ENCODE data around the gene PAQR4.

The PAQR4 gene

GRCh38 chr16:2946649-2947048 lies 22.5 kb upstream of the PAQR4 start:
- FAIRE-seq: no peak

- no peak for FAIRE-seq
These were observed 20.1 kb upstream of the PAQR4 start for GRCh38 chr16:2948807-2949704.

GRCh38 chr16:2949705-2950352 lies 19.3 kb upstream of the PAQR4 start:
- FAIRE-seq: no peak

DNA sequence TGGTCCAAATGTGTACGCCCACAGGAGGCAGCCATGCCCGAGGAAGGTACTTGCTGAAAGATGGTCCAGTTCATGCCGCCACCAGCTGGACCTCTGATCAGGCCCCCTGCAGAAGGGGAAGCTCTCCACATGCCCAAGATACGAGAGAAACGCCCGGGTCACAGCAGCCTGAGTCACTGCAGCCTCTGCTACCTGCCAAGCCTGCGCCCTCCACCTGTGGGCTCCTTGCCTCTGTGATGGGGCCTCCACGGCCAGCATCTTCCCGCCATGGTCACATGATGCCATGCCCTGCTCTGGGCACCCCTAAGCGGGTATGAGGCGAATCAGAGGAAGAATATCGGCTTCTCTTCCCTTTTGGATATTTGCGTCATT lies 18.8 kb upstream of the PAQR4 start:
- no peak for FAIRE-seq

DNA sequence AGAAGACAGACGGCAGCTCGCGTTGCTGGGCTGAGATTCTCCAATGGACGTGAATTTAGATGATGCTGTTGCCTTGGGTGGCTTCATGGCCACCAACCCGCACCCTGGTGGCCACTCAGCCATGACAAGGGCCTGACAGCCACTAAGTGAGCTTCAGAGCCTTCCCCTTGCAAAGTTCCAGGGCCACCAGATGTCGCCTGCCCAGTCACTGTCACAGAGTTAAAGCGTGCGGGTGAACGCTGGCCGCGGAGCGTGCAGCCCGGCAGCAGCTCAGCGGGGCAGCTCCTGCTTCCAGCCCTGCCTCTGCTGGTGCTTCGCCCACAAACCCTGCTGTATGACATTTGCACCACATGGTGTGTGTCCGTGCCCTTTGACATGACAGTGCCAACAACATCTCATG lies 18.4 kb upstream of the PAQR4 start:
- FAIRE-seq: no peak

GRCh38 chr16:2952679-2953078 lies 16.5 kb upstream of the PAQR4 start:
- no peak for FAIRE-seq

DNA sequence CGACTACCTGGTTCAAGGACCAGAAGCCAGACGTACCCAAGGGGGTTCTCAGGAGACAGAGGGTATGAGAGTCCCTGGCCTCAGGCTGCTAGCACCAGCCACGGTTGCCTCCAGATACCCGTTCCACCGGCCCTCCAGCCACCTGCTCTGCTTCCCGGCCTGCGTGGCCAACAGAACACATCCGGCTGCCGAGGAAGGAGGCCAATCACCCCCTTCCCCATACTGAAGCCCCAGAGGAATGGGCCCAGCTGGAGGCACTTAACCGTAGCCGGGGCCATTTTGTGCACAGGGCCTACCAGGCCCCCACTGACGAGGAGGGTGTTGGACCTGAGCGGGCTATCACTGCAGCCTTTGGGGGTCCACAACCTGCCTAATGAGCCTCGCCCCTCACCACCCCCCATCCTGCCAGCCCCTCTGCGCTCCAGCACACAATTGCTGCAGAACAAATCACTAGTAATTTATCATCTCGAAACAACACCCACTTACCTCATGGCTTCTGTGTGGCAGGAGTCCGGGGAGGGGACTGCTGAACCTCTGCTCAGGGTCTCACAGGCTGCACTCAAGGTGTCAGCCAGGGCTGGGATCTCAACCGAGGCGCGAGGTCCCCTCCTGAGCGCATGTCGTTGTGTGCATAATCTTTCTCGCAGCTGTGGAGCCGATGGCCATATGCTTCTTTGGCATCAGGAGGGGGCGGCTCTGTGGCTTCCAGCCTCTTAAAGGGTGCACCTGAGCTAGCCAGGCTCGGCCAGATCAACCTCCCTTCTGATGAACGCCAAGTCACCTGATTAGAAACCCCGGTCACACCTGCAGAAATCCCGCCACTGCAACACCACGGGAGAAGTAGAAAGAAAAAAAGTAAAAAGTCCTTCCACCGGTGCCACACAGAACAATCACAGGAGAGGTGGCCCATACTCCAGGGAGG lies 15.2 kb upstream of the PAQR4 start:
- no peak for FAIRE-seq

- FAIRE-seq: no peak
These were observed 14.3 kb upstream of the PAQR4 start for GRCh38 chr16:2954656-2955381.

GRCh38 chr16:2955438-2955778 lies 13.7 kb upstream of the PAQR4 start:
- FAIRE-seq: no peak

- no peak for FAIRE-seq
These were observed 13.2 kb upstream of the PAQR4 start for GRCh38 chr16:2955779-2956578.

DNA sequence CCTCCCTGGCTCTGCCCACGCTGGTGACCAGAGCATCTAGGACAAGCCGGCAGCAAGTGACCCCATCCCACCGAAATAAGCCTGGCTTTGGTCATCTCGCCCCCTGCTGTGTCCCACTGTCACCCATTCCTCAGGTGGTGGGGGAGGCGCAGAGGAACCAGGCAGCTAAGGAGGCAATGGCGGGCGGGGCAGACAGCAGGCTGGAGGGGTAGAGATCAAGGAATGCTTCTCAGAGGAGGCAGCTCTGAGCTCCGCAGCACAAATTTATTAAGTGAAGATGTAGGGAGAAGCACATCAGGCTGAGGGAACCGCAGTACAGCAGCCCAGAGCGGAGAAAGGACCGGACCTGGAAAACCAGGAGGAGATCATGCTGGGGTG lies 12.6 kb upstream of the PAQR4 start:
- FAIRE-seq: no peak

- no peak for FAIRE-seq
These were observed 9.9 kb upstream of the PAQR4 start for GRCh38 chr16:2959206-2959605.

GRCh38 chr16:2960183-2961010 lies 8.8 kb upstream of the PAQR4 start:
- no peak for FAIRE-seq

DNA sequence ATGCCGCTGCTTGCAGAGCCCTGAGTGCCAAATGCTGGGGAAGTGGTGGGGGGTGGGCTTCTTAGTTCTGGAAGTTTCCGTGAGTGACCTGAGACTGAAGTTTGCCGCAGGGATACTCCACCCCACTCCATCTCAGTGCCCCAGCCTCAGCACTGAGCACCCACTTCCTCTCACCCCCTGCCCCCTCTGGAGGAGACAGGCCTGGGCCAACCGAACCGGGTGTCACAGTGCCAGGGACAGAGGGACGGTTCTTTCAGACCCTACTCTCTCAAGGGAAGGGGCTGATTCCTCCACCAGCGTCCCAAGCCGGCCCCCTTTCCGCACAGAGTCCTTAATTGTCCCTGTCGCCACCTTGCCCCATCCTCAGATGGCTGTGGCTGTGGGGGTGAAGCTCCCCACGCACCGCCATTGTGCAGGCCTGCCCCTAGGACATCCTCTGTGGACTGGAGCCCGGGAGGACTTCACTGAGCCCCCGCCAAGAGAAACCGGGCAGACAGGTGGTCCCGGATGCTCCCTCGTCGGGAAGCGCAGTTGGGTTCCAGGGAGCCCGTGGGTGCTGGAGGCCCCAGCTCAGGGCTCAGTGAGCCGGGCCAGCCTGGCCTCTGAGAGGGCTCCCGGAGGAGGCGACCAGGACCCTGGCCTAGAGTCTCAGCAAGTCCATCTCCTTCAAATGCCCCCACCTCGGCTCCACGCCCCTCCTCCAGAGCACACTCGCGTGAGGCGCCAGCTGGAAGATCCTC lies 6.6 kb upstream of the PAQR4 start:
- no peak for FAIRE-seq

DNA sequence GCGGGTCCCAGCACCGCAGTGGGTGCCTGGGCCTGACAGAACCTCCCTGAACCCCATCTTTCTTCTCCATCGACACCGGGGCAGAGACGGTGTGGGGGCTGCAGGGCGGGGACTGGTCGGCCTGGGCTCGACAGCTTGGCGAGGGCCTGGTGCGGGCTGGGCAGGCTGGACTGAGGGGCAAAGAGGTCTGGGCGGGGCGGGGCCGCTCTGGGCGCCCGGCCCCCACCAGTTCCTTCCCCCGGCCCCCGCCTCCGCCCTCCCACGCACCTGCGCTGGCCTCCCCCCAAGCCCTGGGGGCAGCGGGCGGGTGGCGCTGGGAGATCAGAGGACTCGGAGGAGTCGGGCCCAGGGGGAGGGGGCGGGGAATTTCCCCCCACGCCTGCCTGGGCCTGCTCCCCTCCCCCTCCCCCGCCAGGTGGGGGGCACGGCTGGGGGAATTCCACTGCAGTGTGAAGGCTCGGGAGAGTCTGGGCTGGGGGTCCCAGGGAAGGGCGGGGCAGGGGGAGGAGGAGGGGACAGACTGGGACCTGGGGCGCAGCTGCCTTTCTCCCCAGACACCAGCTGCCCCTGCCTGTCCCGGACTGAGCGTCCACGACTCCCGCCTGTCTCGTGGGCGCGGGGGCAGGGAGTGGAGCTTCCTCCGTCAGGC lies 6.0 kb upstream of the PAQR4 start:
- no peak for FAIRE-seq

DNA sequence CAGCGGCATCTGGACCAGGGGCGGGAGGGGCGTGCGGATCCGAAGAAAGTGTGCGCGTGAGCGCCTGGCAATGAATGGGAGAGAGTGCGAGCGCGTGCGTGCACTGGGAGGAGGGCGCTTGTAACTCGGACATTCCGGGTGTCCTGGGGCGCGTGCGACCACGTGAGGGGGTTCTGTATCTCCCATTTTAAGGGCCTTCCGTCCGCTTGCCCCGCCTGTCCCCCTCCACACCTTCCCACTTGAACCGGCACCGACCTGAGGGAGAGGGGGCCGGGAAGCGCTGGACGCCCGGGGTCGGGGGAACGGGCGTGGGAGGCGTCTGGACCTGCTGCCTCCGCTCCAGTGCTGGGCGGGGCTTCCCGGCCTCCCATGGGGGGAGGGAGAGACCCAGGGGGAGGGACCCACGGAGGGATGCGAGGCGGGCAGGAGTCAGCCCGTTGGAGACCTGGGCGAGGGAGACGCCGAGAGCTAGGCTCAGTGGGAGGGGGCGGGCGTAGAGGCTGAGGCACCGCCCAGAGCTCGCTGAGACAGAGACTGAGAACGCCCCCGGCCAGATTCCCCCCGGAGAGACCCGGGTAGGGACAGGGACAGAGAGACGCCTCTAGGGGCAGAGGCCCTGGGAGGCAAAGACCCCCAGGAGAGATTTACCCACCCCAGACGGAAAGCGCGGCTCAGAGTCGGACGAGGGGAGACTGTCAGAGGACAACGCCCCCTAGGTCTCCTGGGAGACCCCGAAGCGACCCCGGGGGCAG lies 5.2 kb upstream of the PAQR4 start, which contains the start of gene KREMEN2:
Gene KREMEN2, plus strand, starts transcription at position 553 of the 752 bp plus-strand sequence. CDS start 246 bp downstream, outside the sequence.
- FAIRE-seq: peak; percentile 5

DNA sequence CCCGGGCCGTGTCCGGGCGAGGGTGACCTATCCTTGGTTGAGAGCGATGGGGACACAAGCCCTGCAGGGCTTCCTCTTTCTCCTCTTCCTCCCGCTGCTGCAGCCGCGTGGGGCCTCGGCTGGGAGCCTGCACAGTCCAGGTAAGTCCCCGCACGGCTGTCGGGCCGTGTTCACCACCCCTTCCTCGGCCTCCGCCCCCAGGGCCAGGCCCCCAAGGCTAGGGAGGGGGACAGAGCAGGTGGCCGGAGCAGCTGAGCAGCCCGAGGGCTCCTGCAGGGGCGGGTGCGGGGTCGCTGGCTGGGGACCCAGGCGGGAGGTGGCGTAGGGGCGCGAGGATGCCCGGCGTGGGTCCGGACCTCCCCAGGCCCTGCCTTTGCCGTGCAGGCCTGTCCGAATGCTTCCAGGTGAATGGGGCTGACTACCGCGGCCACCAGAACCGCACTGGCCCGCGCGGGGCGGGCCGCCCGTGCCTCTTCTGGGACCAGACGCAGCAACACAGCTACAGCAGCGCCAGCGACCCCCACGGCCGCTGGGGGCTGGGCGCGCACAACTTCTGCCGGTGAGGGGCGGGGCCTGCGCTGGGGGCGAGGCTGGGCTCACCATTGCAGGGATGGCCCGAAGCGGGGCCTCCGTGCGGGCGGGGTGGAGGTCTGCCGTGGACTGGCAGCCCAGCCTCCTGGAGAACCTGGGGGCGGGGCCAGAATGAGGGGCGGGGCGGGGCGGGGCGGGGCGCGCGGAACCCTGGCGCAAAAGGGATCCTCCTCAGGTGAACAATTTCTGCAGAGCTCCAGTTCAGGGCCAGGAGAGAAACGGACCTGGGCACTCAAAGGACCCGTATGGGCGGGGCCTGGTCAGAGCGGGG lies 4.4 kb upstream of the PAQR4 start:
- FAIRE-seq: no peak
